Memory B cell (primary cell): ENCODE measurements around the gene MYH14.

Source experiments
- ATAC-seq: fragments of 150-1000 bp; cut with Tn5 transposase; 2 replicates; pipeline ENCODE4 v1.10.0; 2021; ENCODE audit warnings: low read depth, mild to moderate bottlenecking, moderate library complexity
- DNase-seq, 2 donors: peaks; one replicate each; pipeline ENCODE4 v3.0.0; 2022; ENCODE audit warnings: low spot score in 2 of 2
- H3K27ac Mint-ChIP-seq: one replicate; pipeline ENCODE4 v1.8.0; 2022; ENCODE audit warnings: mild to moderate bottlenecking, moderate library complexity, mixed read lengths
- H3K27me3 Mint-ChIP-seq: one replicate; pipeline ENCODE4 v1.8.0; 2022; ENCODE audit warnings: mixed read lengths
- H3K36me3 Mint-ChIP-seq: one replicate; pipeline ENCODE4 v1.8.0; 2022; ENCODE audit warnings: mild to moderate bottlenecking, mixed read lengths
- H3K4me1 Mint-ChIP-seq: one replicate; pipeline ENCODE4 v1.8.0; 2022; ENCODE audit warnings: mixed read lengths
- H3K4me3 Mint-ChIP-seq: one replicate; pipeline ENCODE4 v1.8.0; 2022; ENCODE audit warnings: mild to moderate bottlenecking, moderate library complexity, mixed read lengths
- H3K9me3 Mint-ChIP-seq: one replicate; pipeline ENCODE4 v1.8.0; 2022; ENCODE audit warnings: mixed read lengths

MYH14 gene

GRCh38 chr19:50202962-50203280 lies 501 bp upstream of the MYH14 start:
- H3K27ac Mint-ChIP-seq = no peak overlapping the region
- H3K36me3 Mint-ChIP-seq = no peaks in the 10 kb centered on the region
- ATAC-seq = no peak
- no peak for DNase-seq
- H3K27me3 Mint-ChIP-seq = peaks cover 18% of the 10 kb centered on the region
- no peak overlapping the region for H3K4me3 Mint-ChIP-seq
- H3K9me3 Mint-ChIP-seq = no peaks in the 10 kb centered on the region
- H3K4me1 Mint-ChIP-seq = no peaks in the 10 kb centered on the region

- DNase-seq (no peak), ATAC-seq (no peak)
- peaks cover 18% of the 10 kb centered on the region for H3K27me3 Mint-ChIP-seq
- no peaks in the 10 kb centered on the region for H3K36me3 Mint-ChIP-seq
- no peak overlapping the region for H3K27ac Mint-ChIP-seq
- no peaks in the 10 kb centered on the region for H3K9me3 Mint-ChIP-seq
- no peak overlapping the region for H3K4me3 Mint-ChIP-seq
- H3K4me1 Mint-ChIP-seq = no peaks in the 10 kb centered on the region
Measured at GRCh38 chr19:50204081-50204428, 633 bp downstream of the MYH14 start.

- Mint-ChIP-seq H3K36me3 (peaks cover under 1% of the 10 kb centered on the region), H3K9me3 (peaks cover 1% of the 10 kb centered on the region), H3K27ac (no peak overlapping the region), H3K4me3 (no peak overlapping the region), H3K27me3 (peaks cover 19% of the 10 kb centered on the region), H3K4me1 (no peaks in the 10 kb centered on the region)
- peak in 1 of 2 donors; percentile 6 for DNase-seq
- peak; percentile 83 for ATAC-seq
Measured at GRCh38 chr19:50204811-50205675, 1.6 kb downstream of the MYH14 start.

- Mint-ChIP-seq H3K9me3 (peaks cover 2% of the 10 kb centered on the region), H3K36me3 (peaks cover 1% of the 10 kb centered on the region), H3K27ac (no peak overlapping the region), H3K27me3 (peaks cover 19% of the 10 kb centered on the region), H3K4me3 (no peak overlapping the region), H3K4me1 (no peaks in the 10 kb centered on the region)
- ATAC-seq (no peak), DNase-seq (no peak)
Measured at GRCh38 chr19:50205681-50206138, 2.3 kb downstream of the MYH14 start.

GRCh38 chr19:50206191-50206590 lies 2.8 kb downstream of the MYH14 start:
- DNase-seq = no peak
- H3K27me3 Mint-ChIP-seq = peaks cover 18% of the 10 kb centered on the region
- H3K36me3 Mint-ChIP-seq = peaks cover 1% of the 10 kb centered on the region
- no peak overlapping the region for H3K4me3 Mint-ChIP-seq
- H3K27ac Mint-ChIP-seq = no peak overlapping the region
- peaks cover 2% of the 10 kb centered on the region for H3K9me3 Mint-ChIP-seq
- no peaks in the 10 kb centered on the region for H3K4me1 Mint-ChIP-seq
- ATAC-seq = no peak

- Mint-ChIP-seq H3K36me3 (peaks cover 1% of the 10 kb centered on the region), H3K27ac (no peak overlapping the region), H3K9me3 (peaks cover 3% of the 10 kb centered on the region), H3K27me3 (peaks cover 10% of the 10 kb centered on the region), H3K4me3 (no peak overlapping the region), H3K4me1 (no peaks in the 10 kb centered on the region)
- ATAC-seq = no peak
- no peak for DNase-seq
Measured at GRCh38 chr19:50207730-50208129, 4.3 kb downstream of the MYH14 start.

- Mint-ChIP-seq H3K9me3 (peaks cover 3% of the 10 kb centered on the region), H3K36me3 (peaks cover 1% of the 10 kb centered on the region), H3K4me3 (no peak overlapping the region), H3K4me1 (no peaks in the 10 kb centered on the region), H3K27me3 (peaks cover 8% of the 10 kb centered on the region), H3K27ac (no peak overlapping the region)
- DNase-seq = no peak
- ATAC-seq = no peak
Measured at GRCh38 chr19:50209131-50209530, 5.7 kb downstream of the MYH14 start.

GRCh38 chr19:50210425-50210824 lies 7.0 kb downstream of the MYH14 start:
- Mint-ChIP-seq H3K27ac (no peak overlapping the region), H3K36me3 (peaks cover 1% of the 10 kb centered on the region)
- ATAC-seq = no peak

GRCh38 chr19:50213925-50214324 lies 10.5 kb downstream of the MYH14 start:
- Mint-ChIP-seq H3K36me3 (peaks cover 1% of the 10 kb centered on the region), H3K27ac (no peak overlapping the region), H3K9me3 (peaks cover 3% of the 10 kb centered on the region), H3K4me1 (no peaks in the 10 kb centered on the region), H3K4me3 (no peak overlapping the region), H3K27me3 (peaks cover 7% of the 10 kb centered on the region)
- ATAC-seq (no peak), DNase-seq (no peak)

More at GRCh38 chr19:50210425-50210824, 7.0 kb downstream of the MYH14 start:
- no peak for DNase-seq
- Mint-ChIP-seq H3K4me3 (no peak overlapping the region), H3K9me3 (peaks cover 3% of the 10 kb centered on the region), H3K4me1 (no peaks in the 10 kb centered on the region), H3K27me3 (peaks cover 5% of the 10 kb centered on the region)

GRCh38 chr19:50214699-50215543 lies 11.5 kb downstream of the MYH14 start:
- H3K9me3 Mint-ChIP-seq = peaks cover 3% of the 10 kb centered on the region
- no peak for ATAC-seq
- DNase-seq = no peak
- peaks cover 1% of the 10 kb centered on the region for H3K36me3 Mint-ChIP-seq
- H3K4me3 Mint-ChIP-seq = no peak overlapping the region
- peaks cover 7% of the 10 kb centered on the region for H3K27me3 Mint-ChIP-seq
- H3K4me1 Mint-ChIP-seq = no peaks in the 10 kb centered on the region
- H3K27ac Mint-ChIP-seq = no peak overlapping the region

- Mint-ChIP-seq H3K4me1 (no peaks in the 10 kb centered on the region), H3K27ac (no peak overlapping the region), H3K9me3 (peaks cover 1% of the 10 kb centered on the region), H3K4me3 (no peak overlapping the region), H3K36me3 (no peaks in the 10 kb centered on the region), H3K27me3 (peaks cover 6% of the 10 kb centered on the region)
- no peak for ATAC-seq
- no peak for DNase-seq
Measured at GRCh38 chr19:50215820-50216219, 12.4 kb downstream of the MYH14 start.

- no peak overlapping the region for H3K4me3 Mint-ChIP-seq
- peaks cover 19% of the 10 kb centered on the region for H3K27me3 Mint-ChIP-seq
- no peaks in the 10 kb centered on the region for H3K4me1 Mint-ChIP-seq
- DNase-seq = no peak
- no peaks in the 10 kb centered on the region for H3K36me3 Mint-ChIP-seq
- H3K9me3 Mint-ChIP-seq = peaks cover 4% of the 10 kb centered on the region
- ATAC-seq = no peak
- H3K27ac Mint-ChIP-seq = no peak overlapping the region
Measured at GRCh38 chr19:50221087-50221486, 17.7 kb downstream of the MYH14 start.

- H3K36me3 Mint-ChIP-seq = no peaks in the 10 kb centered on the region
- ATAC-seq (no peak), DNase-seq (no peak)
- peaks cover 15% of the 10 kb centered on the region for H3K27me3 Mint-ChIP-seq
- H3K4me1 Mint-ChIP-seq = no peaks in the 10 kb centered on the region
- H3K4me3 Mint-ChIP-seq = no peak overlapping the region
- H3K27ac Mint-ChIP-seq = no peak overlapping the region
- peaks cover 4% of the 10 kb centered on the region for H3K9me3 Mint-ChIP-seq
Measured at GRCh38 chr19:50222691-50223438, 19.4 kb downstream of the MYH14 start.

- Mint-ChIP-seq H3K27me3 (peaks cover 16% of the 10 kb centered on the region), H3K9me3 (peaks cover 4% of the 10 kb centered on the region), H3K27ac (no peak overlapping the region), H3K4me1 (no peaks in the 10 kb centered on the region), H3K4me3 (no peak overlapping the region), H3K36me3 (no peaks in the 10 kb centered on the region)
- no peak for DNase-seq
- ATAC-seq = no peak
Measured at GRCh38 chr19:50223439-50223716, 20.0 kb downstream of the MYH14 start.
